HepG2 (cell line): ENCODE data around the gene SERPINE2. TPM values are rescaled to one million over a fixed set of nuclear protein-coding genes. Genes with fewer than 3 reads are reported as not detected.
A peak's percentile ranks its signal among the peaks of the same experiment; 100 is the strongest.

Source experiments
- ATM ChIP-seq: fragments of 450-650 bp; IDR thresholded peaks from 2 replicates; pipeline ENCODE4 v1.7.1; 2017; ENCODE audit warnings: mild to moderate bottlenecking, borderline replicate concordance
- GATA4 ChIP-seq: sonication (generic); IDR thresholded peaks from 2 replicates; pipeline ENCODE4 v1.6.1; 2016; ENCODE audit warnings: antibody characterized with exemption, low read depth, borderline replicate concordance
- HHEX ChIP-seq: IDR thresholded peaks from 2 replicates; pipeline ENCODE4 v1.6.1; 2016; ENCODE audit warnings: control low read depth
- JUN ChIP-seq: sonication (generic); formaldehyde crosslinking; IDR thresholded peaks from 2 replicates; pipeline ENCODE4 v1.4.0; 2020; ENCODE audit warnings: mild to moderate bottlenecking, missing genetic modification reagents
- MEIS1 ChIP-seq: sonication (generic); formaldehyde crosslinking; IDR thresholded peaks from 2 replicates; pipeline ENCODE4 v1.9.0; 2021; ENCODE audit warnings: mild to moderate bottlenecking, missing genetic modification reagents, moderate library complexity, borderline replicate concordance
- NKX3-1 ChIP-seq: sonication (generic); formaldehyde crosslinking; IDR thresholded peaks from 2 replicates; pipeline ENCODE4 v1.5.0; 2020; ENCODE audit warnings: missing genetic modification reagents
- PCBP1 ChIP-seq: fragments of 200-400 bp; formaldehyde crosslinking; IDR thresholded peaks from 2 replicates; pipeline ENCODE4 v1.6.1; 2017; ENCODE audit warnings: mild to moderate bottlenecking, low read depth, low read length, borderline replicate concordance
- POLR2A ChIP-seq, 2 experiments: IDR thresholded peaks; 2 replicates each; pipeline ENCODE4 v1.6.1; 2011; ENCODE audit warnings: low read depth in 2 of 2, low read length in 2 of 2, mild to moderate bottlenecking in 1 of 2, moderate library complexity in 1 of 2; ENCODE audit not compliant: insufficient read depth in 1 of 2
- POLR2AphosphoS5 ChIP-seq: IDR thresholded peaks from 2 replicates; pipeline ENCODE4 v1.6.1; 2012; ENCODE audit warnings: low read depth, low read length
- REXO4 ChIP-seq: sonication (generic); formaldehyde crosslinking; IDR thresholded peaks from 2 replicates; pipeline ENCODE4 v1.8.0; 2022; ENCODE audit warnings: missing genetic modification reagents, mild to moderate bottlenecking, borderline replicate concordance
- SIN3B ChIP-seq: fragments of 150-350 bp; IDR thresholded peaks from 2 replicates; pipeline ENCODE4 v1.6.1; 2014; ENCODE audit warnings: low read length
- SNAI1 ChIP-seq: sonication (generic); formaldehyde crosslinking; IDR thresholded peaks from 2 replicates; pipeline ENCODE4 v1.5.0; 2020; ENCODE audit warnings: mild to moderate bottlenecking, missing genetic modification reagents, borderline replicate concordance
- SP140L ChIP-seq: sonication (generic); formaldehyde crosslinking; IDR thresholded peaks from 2 replicates; pipeline ENCODE4 v1.4.0; 2020; ENCODE audit warnings: missing genetic modification reagents, borderline replicate concordance
- SRF ChIP-seq: IDR thresholded peaks from 2 replicates; pipeline ENCODE4 v1.6.1; 2011; ENCODE audit warnings: mild to moderate bottlenecking, low read depth, low read length, moderate library complexity
- ZBTB49 ChIP-seq: sonication (generic); formaldehyde crosslinking; IDR thresholded peaks from 2 replicates; pipeline ENCODE4 v1.4.0; 2020; ENCODE audit warnings: missing genetic modification reagents, borderline replicate concordance
- ZC3H13 ChIP-seq: sonication (generic); formaldehyde crosslinking; IDR thresholded peaks from 2 replicates; pipeline ENCODE4 v1.8.1; 2023; ENCODE audit warnings: mild to moderate bottlenecking, missing genetic modification reagents, moderate library complexity
- ZEB1 ChIP-seq: IDR thresholded peaks from 2 replicates; pipeline ENCODE4 v1.6.1; 2012; ENCODE audit warnings: mild to moderate bottlenecking, low read depth, inconsistent platforms; ENCODE audit not compliant: insufficient replicate concordance
- ZFP82 ChIP-seq: sonication (generic); formaldehyde crosslinking; IDR thresholded peaks from 2 replicates; pipeline ENCODE4 v1.5.1; 2020; ENCODE audit warnings: mild to moderate bottlenecking, missing genetic modification reagents, borderline replicate concordance
- ZFX ChIP-seq: sonication (generic); formaldehyde crosslinking; IDR thresholded peaks from 2 replicates; pipeline ENCODE4 v1.4.0; 2020; ENCODE audit warnings: mild to moderate bottlenecking, low read depth, missing genetic modification reagents, moderate library complexity
- ZKSCAN1 ChIP-seq: fragments of 150-350 bp; IDR thresholded peaks from 2 replicates; pipeline ENCODE4 v1.6.1; 2014; ENCODE audit warnings: low read length
- ZNF232 ChIP-seq: sonication (generic); formaldehyde crosslinking; IDR thresholded peaks from 2 replicates; pipeline ENCODE4 v1.4.0; 2020; ENCODE audit warnings: missing genetic modification reagents, borderline replicate concordance
- ZNF274 ChIP-seq: sonication (generic); formaldehyde crosslinking; IDR thresholded peaks from 2 replicates; pipeline ENCODE4 v1.5.1; 2020; ENCODE audit warnings: mild to moderate bottlenecking, missing genetic modification reagents
- ZNF556 ChIP-seq: sonication (generic); formaldehyde crosslinking; IDR thresholded peaks from 2 replicates; pipeline ENCODE4 v1.4.0; 2020; ENCODE audit warnings: mild to moderate bottlenecking, missing genetic modification reagents, borderline replicate concordance
- ZNF709 ChIP-seq: sonication (generic); formaldehyde crosslinking; IDR thresholded peaks from 2 replicates; pipeline ENCODE4 v1.5.0; 2020; ENCODE audit warnings: mild to moderate bottlenecking, missing genetic modification reagents
- polyA plus RNA-seq, 8 experiments: library from polyadenylated mRNA; depleted of rRNA in 3 of 8; stranded (reverse) in 7 of 8; unstranded in 1 of 8; fragments of >200 nt; fragmentation: Illumina TruSeq in 4 of 8; extraction: Trizol in 4 of 8; gene quantifications; 2 replicates each; pipeline versions ENCODE4 v1.2.1 to v1.2.3, GENCODE V29; 2011 to 2016; ENCODE audit warnings: low read depth in 4 of 8, missing spikeins in 1 of 8, mixed read lengths in 1 of 8; ENCODE audit not compliant: insufficient read depth in 1 of 8
- total RNA-seq, 5 experiments: library from RNA; depleted of rRNA; stranded (reverse); fragments of >200 nt; fragmentation: Illumina TruSeq; extraction: Trizol; gene quantifications; 2 replicates each; pipeline ENCODE4 v1.2.3, GENCODE V29; 2016; ENCODE audit warnings: low read depth in 1 of 5
- TF ChIP-seq, protein P1 (sequence below): sonication (generic); formaldehyde crosslinking; IDR thresholded peaks from 2 replicates; pipeline ENCODE4 v1.5.0; 2020; ENCODE audit warnings: missing genetic modification reagents

SERPINE2 gene
- total and polyA plus RNA-seq, 2 of the 13 experiments (the other 11 are each of a cell fraction or from before 2014, with no cell fraction given), result 7.9 to 18.1 TPM

DNA sequence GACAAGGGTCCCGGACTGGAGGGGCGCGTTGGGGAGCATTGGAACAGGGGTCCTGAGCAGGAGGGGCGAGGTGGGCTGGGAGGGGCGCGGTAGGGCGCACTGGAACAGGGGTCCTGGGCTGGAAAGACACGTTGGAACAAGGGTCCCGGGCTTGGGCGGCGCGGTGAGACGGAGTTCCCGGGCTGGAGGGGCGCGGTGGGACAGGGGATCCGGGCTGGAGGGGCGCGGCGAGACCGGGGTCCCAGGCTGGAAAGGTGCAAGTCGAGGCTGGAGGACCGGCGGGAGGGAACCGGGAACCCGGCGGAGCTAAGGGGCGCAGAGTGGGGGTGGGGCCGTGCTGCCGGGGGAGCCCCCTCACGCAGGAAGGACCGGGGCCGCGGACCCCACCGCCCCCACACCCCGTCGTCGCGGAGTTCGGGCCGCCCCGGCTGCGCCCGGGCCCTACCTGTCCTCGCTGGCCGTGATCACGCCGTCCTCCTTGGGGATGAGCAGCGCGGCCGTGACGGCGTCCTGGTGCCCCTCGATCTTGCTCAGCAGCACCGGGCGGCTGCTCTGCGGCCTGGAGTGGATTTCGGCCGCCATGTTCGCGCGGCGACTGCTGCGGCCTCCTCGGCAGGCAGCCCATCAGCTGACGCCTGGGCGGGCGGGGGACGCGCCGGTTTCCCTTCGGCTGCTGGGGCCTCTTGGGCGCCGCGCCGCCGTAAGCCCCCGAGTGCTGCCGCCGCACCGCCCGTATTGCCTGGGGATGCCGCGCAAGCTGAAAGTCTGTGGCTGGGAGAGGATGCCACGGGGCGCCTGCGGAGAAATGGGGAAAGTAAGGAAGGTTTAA, 94.2 kb downstream of the SERPINE2 start, which contains the start of gene WDFY1 (continued):
- TF ChIP-seq ATM (no peak), ZC3H13 (peak; percentile 91), POLR2A (IDR thresholded peaks at IDR 0.05; ENCODE audit: insufficient read depth in 1 of 2, low read depth in 2 of 2, low read length in 2 of 2) (peak; percentile 90 to 95), ZNF556 (peak; percentile 82; the same call in 1 of the 2 replicates), ZFP82 (CRISPR knock-in tag) (no peak; the same call in 1 of the 2 replicates), SIN3B (0 out of 2 replicates have a peak, but pooled peaks have one; percentile 40), POLR2AphosphoS5 (peak; percentile 88), ZNF274 (CRISPR knock-in tag) (no peak; the same call in 1 of the 2 replicates), MEIS1 (CRISPR knock-in tag) (peak; percentile 7; the same call in 1 of the 2 replicates), SRF (peak; percentile 93), ZFX (peak; percentile 99), REXO4 (CRISPR knock-in tag) (no peak), PCBP1 (0 out of 2 replicates have a peak, but pooled peaks have one; percentile 18), HHEX (CRISPR knock-in tag) (no peak), GATA4 (peak; percentile 74), ZNF709 (CRISPR knock-in tag) (peak; percentile 98), ZKSCAN1 (peak; percentile 62; the same call in 1 of the 2 replicates), ZBTB49 (CRISPR knock-in tag) (peak; percentile 73; the same call in 1 of the 2 replicates), SNAI1 (CRISPR knock-in tag) (peak; percentile 53; the same call in 1 of the 2 replicates), JUN (CRISPR knock-in tag) (no peak), ZNF232 (peak; percentile 24; the same call in 1 of the 2 replicates), NKX3-1 (peak; percentile 88), SP140L (CRISPR knock-in tag) (peak; percentile 57; the same call in 1 of the 2 replicates), ZEB1 (peak; percentile 72)
- TF ChIP-seq, protein P1, sequence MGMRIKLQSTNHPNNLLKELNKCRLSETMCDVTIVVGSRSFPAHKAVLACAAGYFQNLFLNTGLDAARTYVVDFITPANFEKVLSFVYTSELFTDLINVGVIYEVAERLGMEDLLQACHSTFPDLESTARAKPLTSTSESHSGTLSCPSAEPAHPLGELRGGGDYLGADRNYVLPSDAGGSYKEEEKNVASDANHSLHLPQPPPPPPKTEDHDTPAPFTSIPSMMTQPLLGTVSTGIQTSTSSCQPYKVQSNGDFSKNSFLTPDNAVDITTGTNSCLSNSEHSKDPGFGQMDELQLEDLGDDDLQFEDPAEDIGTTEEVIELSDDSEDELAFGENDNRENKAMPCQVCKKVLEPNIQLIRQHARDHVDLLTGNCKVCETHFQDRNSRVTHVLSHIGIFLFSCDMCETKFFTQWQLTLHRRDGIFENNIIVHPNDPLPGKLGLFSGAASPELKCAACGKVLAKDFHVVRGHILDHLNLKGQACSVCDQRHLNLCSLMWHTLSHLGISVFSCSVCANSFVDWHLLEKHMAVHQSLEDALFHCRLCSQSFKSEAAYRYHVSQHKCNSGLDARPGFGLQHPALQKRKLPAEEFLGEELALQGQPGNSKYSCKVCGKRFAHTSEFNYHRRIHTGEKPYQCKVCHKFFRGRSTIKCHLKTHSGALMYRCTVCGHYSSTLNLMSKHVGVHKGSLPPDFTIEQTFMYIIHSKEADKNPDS (CRISPR knock-in tag), result peak; percentile 81; the same call in 1 of the 2 replicates
